GM23248 (cell line): ENCODE measurements around the gene FARP2.

Source experiments
- EZH2 ChIP-seq: fragments of 200-600 bp; sonication (generic); IDR thresholded peaks from 2 replicates; pipeline ENCODE4 v1.6.1; 2018; ENCODE audit warnings: antibody characterized with exemption, mild to moderate bottlenecking; ENCODE audit not compliant: insufficient read depth, poor library complexity, severe bottlenecking
- EZH2phosphoT487 ChIP-seq: fragments of 200-600 bp; sonication (generic); IDR thresholded peaks from 2 replicates; pipeline ENCODE4 v1.6.1; 2018; ENCODE audit warnings: antibody characterized with exemption, moderate library complexity, mild to moderate bottlenecking, low read depth; ENCODE audit not compliant: insufficient read depth

GRCh38 chr2:241339839-241340630, 16.1 kb upstream of the FARP2 start:
- TF ChIP-seq EZH2: no peak
- no peak for TF ChIP-seq EZH2phosphoT487
